GM21381 (cell line): ENCODE measurements around the gene NCOR2.

Source experiments
- ATAC-seq: cut with Tn5 transposase; IDR thresholded peaks from one replicate; pipeline ENCODE4 v1.9.1; 2021; ENCODE audit warnings: mild to moderate bottlenecking, moderate library complexity; ENCODE audit not compliant: unreplicated experiment

The NCOR2 gene

GRCh38 chr12:124544983-124545382 lies 22.4 kb downstream of the NCOR2 start:
- no peak for ATAC-seq

- no peak for ATAC-seq
Measured at GRCh38 chr12:124544311-124544970, 23.0 kb downstream of the NCOR2 start.

GRCh38 chr12:124543590-124544310 lies 23.7 kb downstream of the NCOR2 start:
- ATAC-seq = no peak

GRCh38 chr12:124543052-124543589 lies 24.3 kb downstream of the NCOR2 start:
- no peak for ATAC-seq

- no peak for ATAC-seq
Measured at GRCh38 chr12:124542021-124542949, 25.1 kb downstream of the NCOR2 start.

- no peak for ATAC-seq
Measured at GRCh38 chr12:124541322-124541721, 26.1 kb downstream of the NCOR2 start.

GRCh38 chr12:124539084-124540041 lies 28.0 kb downstream of the NCOR2 start:
- ATAC-seq = no peak

- ATAC-seq = no peak
Measured at GRCh38 chr12:124538194-124539082, 29.0 kb downstream of the NCOR2 start.

- no peak for ATAC-seq
Measured at GRCh38 chr12:124537525-124538193, 29.8 kb downstream of the NCOR2 start.

GRCh38 chr12:124536641-124537040 lies 30.8 kb downstream of the NCOR2 start:
- no peak for ATAC-seq

GRCh38 chr12:124534776-124535740 lies 32.4 kb downstream of the NCOR2 start:
- no peak for ATAC-seq

- ATAC-seq = no peak
Measured at GRCh38 chr12:124533456-124533855, 34.0 kb downstream of the NCOR2 start.

GRCh38 chr12:124532967-124533366 lies 34.4 kb downstream of the NCOR2 start:
- ATAC-seq = no peak

- no peak for ATAC-seq
Measured at GRCh38 chr12:124532331-124532750, 35.1 kb downstream of the NCOR2 start.

GRCh38 chr12:124531906-124532305 lies 35.5 kb downstream of the NCOR2 start:
- ATAC-seq = no peak

GRCh38 chr12:124531281-124531745 lies 36.1 kb downstream of the NCOR2 start:
- no peak for ATAC-seq

- ATAC-seq = no peak
Measured at GRCh38 chr12:124530637-124531263, 36.7 kb downstream of the NCOR2 start.
